ENCODE measurements around the gene PON2. TPM values are rescaled to one million over a fixed set of nuclear protein-coding genes. Genes with fewer than 3 reads are reported as not detected.
A peak's percentile ranks its signal among the peaks of the same experiment; 100 is the strongest.

PON2 gene
- total RNA-seq, 2 experiments from 2014 or later: 5.4 to 6.7 TPM

GRCh38 chr7:95376632-95377400, 58.0 kb downstream of the PON2 start:
- Histone ChIP-seq H3K4me3 (ENCODE audit: low read length) (no peak overlapping the region), H3K9me3 (ENCODE audit: control insufficient read depth in 1 of 2, insufficient read depth in 1 of 2, low read length in 2 of 2) (peaks cover 0 to 13% of the 10 kb centered on the region in 2 experiments), H3K27ac (ENCODE audit: low read depth in 1 of 2, low read length in 2 of 2) (no peak overlapping the region), H3K4me1 (ENCODE audit: insufficient read depth, low read length) (no peaks in the 10 kb centered on the region), H3K27me3 (ENCODE audit: control insufficient read depth in 1 of 2, insufficient read depth in 2 of 2, low read length in 2 of 2) (no peaks in the 10 kb centered on the region), H3K36me3 (ENCODE audit: insufficient read depth, low read length) (no peaks in the 10 kb centered on the region)
- ChIA-PET CTCF (interaction anchor here (0.6 kb wide), 1 partner anchor 1005 kb away, joined by 3 read pairs; no protein-coding TSS in a partner anchor), POLR2A (interaction anchor here (0.5 kb wide), 1 partner anchor 148 kb away, joined by 3 read pairs; no protein-coding TSS in a partner anchor)
- Mint-ChIP-seq H3K4me3 (no peak overlapping the region), H3K36me3 (ENCODE audit: low read depth) (no peaks in the 10 kb centered on the region), H3K4me1 (ENCODE audit: low read depth) (no peaks in the 10 kb centered on the region), H3K9me3 (no peaks in the 10 kb centered on the region), H3K27ac (no peak overlapping the region), H3K27me3 (peaks cover 5% of the 10 kb centered on the region)
- TF ChIP-seq CTCF (IDR thresholded peaks at IDR 0.05): no peak
- ATAC-seq (ENCODE audit: poor library complexity): no peak
- peak in 2 of 14 experiments; percentile 13 to 29 for DNase-seq
- intact Hi-C loops (cut with DNase I, micrococcal nuclease): loop anchor here in 1 of 2 experiments (5.0 kb wide), 1 partner anchor 675 kb away; no protein-coding TSS in a partner anchor

DNA sequence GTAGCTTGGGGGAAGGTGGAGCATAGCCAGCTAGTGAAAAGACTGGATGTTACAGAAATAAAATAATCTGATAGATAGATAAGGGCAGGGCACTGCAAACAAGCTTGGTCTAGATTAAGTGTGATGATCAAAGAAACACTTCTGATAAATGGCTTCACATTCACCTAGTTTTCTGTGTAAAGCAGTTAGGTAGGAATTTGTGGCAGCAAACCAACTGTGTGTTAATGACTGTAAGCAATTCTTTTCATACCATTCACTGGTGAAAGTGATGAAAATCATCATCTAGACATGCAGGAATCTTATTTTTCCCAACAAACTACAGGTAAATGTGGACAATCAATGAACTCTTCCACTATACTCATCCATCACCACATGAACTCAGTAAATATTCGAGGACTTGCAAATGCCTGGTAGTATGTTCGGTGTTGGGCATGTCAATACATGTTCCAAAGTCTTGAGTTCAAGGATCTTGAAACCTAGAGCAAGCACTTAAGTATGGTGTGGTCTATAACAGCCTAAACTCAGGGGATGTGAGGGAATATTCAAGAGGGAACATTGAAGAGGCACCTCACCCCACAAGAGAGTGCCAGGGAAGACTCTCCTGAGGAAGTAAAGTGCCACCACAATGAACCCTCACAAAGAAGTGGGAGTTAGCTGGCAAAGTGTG, 59.1 kb downstream of the PON2 start:
- DNase-seq (no peak), ATAC-seq (ENCODE audit: poor library complexity) (no peak)
- Histone ChIP-seq H3K27ac (ENCODE audit: low read depth in 1 of 2, low read length in 2 of 2) (no peak overlapping the region), H3K27me3 (ENCODE audit: control insufficient read depth in 1 of 2, insufficient read depth in 2 of 2, low read length in 2 of 2) (no peaks in the 10 kb centered on the region), H3K4me1 (ENCODE audit: insufficient read depth, low read length) (no peaks in the 10 kb centered on the region), H3K36me3 (ENCODE audit: insufficient read depth, low read length) (no peaks in the 10 kb centered on the region), H3K4me3 (ENCODE audit: low read length) (no peak overlapping the region), H3K9me3 (ENCODE audit: control insufficient read depth in 1 of 2, insufficient read depth in 1 of 2, low read length in 2 of 2) (peaks cover 0 to 13% of the 10 kb centered on the region in 2 experiments)
- CTCF ChIA-PET: no interaction called here
- no peaks in the 10 kb centered on the region for H3K36me3 Mint-ChIP-seq (ENCODE audit: low read depth)
- H3K27ac Mint-ChIP-seq: no peak overlapping the region
- H3K4me3 Mint-ChIP-seq: no peak overlapping the region
- no peak for TF ChIP-seq CTCF (IDR thresholded peaks at IDR 0.05)
- POLR2A ChIA-PET: interaction anchor here (0.5 kb wide), 1 partner anchor 146 kb away, joined by 3 read pairs; no protein-coding TSS in a partner anchor
- peaks cover 5% of the 10 kb centered on the region for H3K27me3 Mint-ChIP-seq
- H3K9me3 Mint-ChIP-seq: no peaks in the 10 kb centered on the region
- intact Hi-C loops (cut with DNase I, micrococcal nuclease): loop anchor here in 1 of 2 experiments (5.0 kb wide), 1 partner anchor 673 kb away; no protein-coding TSS in a partner anchor
- no peaks in the 10 kb centered on the region for H3K4me1 Mint-ChIP-seq (ENCODE audit: low read depth)

GRCh38 chr7:95373323-95373722, 61.5 kb downstream of the PON2 start:
- ChIA-PET POLR2A (no interaction called here), CTCF (interaction anchor here (0.6 kb wide), 1 partner anchor 79 kb away, joined by 5 read pairs; no protein-coding TSS in a partner anchor)
- intact Hi-C loops (cut with DNase I, micrococcal nuclease): no loop called here
- Histone ChIP-seq H3K36me3 (ENCODE audit: insufficient read depth, low read length) (no peaks in the 10 kb centered on the region), H3K4me3 (ENCODE audit: low read length) (no peak overlapping the region), H3K4me1 (ENCODE audit: insufficient read depth, low read length) (no peaks in the 10 kb centered on the region), H3K27ac (ENCODE audit: low read depth in 1 of 2, low read length in 2 of 2) (no peak overlapping the region), H3K9me3 (ENCODE audit: control insufficient read depth in 1 of 2, insufficient read depth in 1 of 2, low read length in 2 of 2) (peaks cover 0 to 7% of the 10 kb centered on the region in 2 experiments), H3K27me3 (ENCODE audit: control insufficient read depth in 1 of 2, insufficient read depth in 2 of 2, low read length in 2 of 2) (no peaks in the 10 kb centered on the region)
- no peaks in the 10 kb centered on the region for H3K9me3 Mint-ChIP-seq
- H3K36me3 Mint-ChIP-seq (ENCODE audit: low read depth): no peaks in the 10 kb centered on the region
- no peak overlapping the region for H3K27ac Mint-ChIP-seq
- no peaks in the 10 kb centered on the region for H3K4me1 Mint-ChIP-seq (ENCODE audit: low read depth)
- peaks cover 6% of the 10 kb centered on the region for H3K27me3 Mint-ChIP-seq
- no peak for ATAC-seq (ENCODE audit: poor library complexity)
- H3K4me3 Mint-ChIP-seq: no peak overlapping the region
- no peak for DNase-seq
- TF ChIP-seq CTCF (IDR thresholded peaks at IDR 0.05): no peak

All from CD4-positive, alpha-beta T cell (primary cell).